Activated B cell treated with CpG ODN at 0.5 μM for 24 hours (primary cell): Measurements from ENCODE around the gene CLEC17A. TPM values are rescaled to one million over a fixed set of nuclear protein-coding genes. Genes with fewer than 3 reads are reported as not detected.
"Not testable (repeated sequence)": the region's sequence is repeated elsewhere in the genome, so short reads cannot be mapped to it uniquely, and the experiment has no call there.

Experiments
- ATAC-seq: fragments of 200-7000 bp; cut with Tn5 transposase; one replicate; pipeline ENCODE4 v1.10.0; 2021; ENCODE audit warnings: low read depth, mild to moderate bottlenecking, moderate library complexity
- CTCF ChIA-PET: fragments of 350-600 bp; sonication (Branson Sonifier 250); formaldehyde crosslinking; loops from one replicate; lab custom pipeline; 2021; ENCODE audit warnings: antibody characterized with exemption; lab: Charles Lee
- POLR2A ChIA-PET: fragments of 350-600 bp; sonication (Branson Sonifier 250); formaldehyde crosslinking; loops from one replicate; lab custom pipeline; 2021; ENCODE audit warnings: antibody characterized with exemption; lab: Charles Lee
- DNase-seq: peaks from one replicate; pipeline ENCODE4 v3.0.0; 2022
- H3K27ac Mint-ChIP-seq: one replicate; pipeline ENCODE4 v1.8.0; 2020; ENCODE audit warnings: mixed read lengths
- H3K27me3 Mint-ChIP-seq: one replicate; pipeline ENCODE4 v1.8.0; 2021; ENCODE audit warnings: mixed read lengths
- H3K36me3 Mint-ChIP-seq: one replicate; pipeline ENCODE4 v1.8.0; 2021; ENCODE audit warnings: low read depth, mixed read lengths
- H3K4me1 Mint-ChIP-seq: one replicate; pipeline ENCODE4 v1.8.0; 2021; ENCODE audit warnings: mixed read lengths
- H3K4me3 Mint-ChIP-seq: one replicate; pipeline ENCODE4 v1.8.0; 2020; ENCODE audit warnings: mild to moderate bottlenecking, mixed read lengths
- H3K9me3 Mint-ChIP-seq: one replicate; pipeline ENCODE4 v1.8.0; 2020; ENCODE audit warnings: mixed read lengths
- intact Hi-C: fragments of 100-400 bp; cut with micrococcal nuclease; formaldehyde crosslinking; loops from one replicate; pipeline ENCODE4 v1.15.1; 2024
- total RNA-seq: library from RNA; stranded (reverse); gene quantifications from 2 replicates; pipeline ENCODE4 v1.2.3, GENCODE V29; 2022
- TF ChIP-seq, protein P1 (sequence below): fragments of 200-600 bp; IDR thresholded peaks from one replicate; pipeline ENCODE4 v1.8.0; 2022; ENCODE audit warnings: antibody characterized with exemption, mild to moderate bottlenecking

The CLEC17A gene
- total RNA-seq, 1 donor from 2014 or later = 123 TPM

DNA sequence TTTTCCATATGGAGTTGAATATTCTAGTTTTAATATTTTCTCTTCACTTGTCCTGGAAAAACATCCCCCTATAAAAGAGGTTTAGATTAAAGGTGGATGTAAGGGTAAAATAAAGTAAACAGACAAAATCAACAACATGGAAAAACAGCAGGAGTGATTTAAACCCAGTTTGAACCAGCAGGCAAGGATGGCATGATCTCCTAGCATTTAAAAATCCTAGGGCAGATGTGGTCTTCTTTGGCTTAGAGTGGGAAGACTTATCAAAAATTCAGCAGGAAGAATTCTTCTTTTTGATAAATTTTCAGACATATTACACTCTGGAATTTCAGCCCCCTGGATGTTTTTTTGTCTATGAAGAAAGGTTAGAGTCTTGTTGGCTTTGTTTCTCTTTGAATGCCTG, 36.5 kb downstream of the CLEC17A start:
- CTCF ChIA-PET = no interaction called here
- no peaks in the 10 kb centered on the region for H3K27me3 Mint-ChIP-seq
- H3K27ac Mint-ChIP-seq = no peak overlapping the region
- no peak for ATAC-seq
- peaks cover 32% of the 10 kb centered on the region for H3K36me3 Mint-ChIP-seq
- peaks cover 19% of the 10 kb centered on the region for H3K4me1 Mint-ChIP-seq
- DNase-seq = no peak
- H3K9me3 Mint-ChIP-seq = peaks cover 12% of the 10 kb centered on the region
- no peak overlapping the region for H3K4me3 Mint-ChIP-seq
- TF ChIP-seq, protein P1, sequence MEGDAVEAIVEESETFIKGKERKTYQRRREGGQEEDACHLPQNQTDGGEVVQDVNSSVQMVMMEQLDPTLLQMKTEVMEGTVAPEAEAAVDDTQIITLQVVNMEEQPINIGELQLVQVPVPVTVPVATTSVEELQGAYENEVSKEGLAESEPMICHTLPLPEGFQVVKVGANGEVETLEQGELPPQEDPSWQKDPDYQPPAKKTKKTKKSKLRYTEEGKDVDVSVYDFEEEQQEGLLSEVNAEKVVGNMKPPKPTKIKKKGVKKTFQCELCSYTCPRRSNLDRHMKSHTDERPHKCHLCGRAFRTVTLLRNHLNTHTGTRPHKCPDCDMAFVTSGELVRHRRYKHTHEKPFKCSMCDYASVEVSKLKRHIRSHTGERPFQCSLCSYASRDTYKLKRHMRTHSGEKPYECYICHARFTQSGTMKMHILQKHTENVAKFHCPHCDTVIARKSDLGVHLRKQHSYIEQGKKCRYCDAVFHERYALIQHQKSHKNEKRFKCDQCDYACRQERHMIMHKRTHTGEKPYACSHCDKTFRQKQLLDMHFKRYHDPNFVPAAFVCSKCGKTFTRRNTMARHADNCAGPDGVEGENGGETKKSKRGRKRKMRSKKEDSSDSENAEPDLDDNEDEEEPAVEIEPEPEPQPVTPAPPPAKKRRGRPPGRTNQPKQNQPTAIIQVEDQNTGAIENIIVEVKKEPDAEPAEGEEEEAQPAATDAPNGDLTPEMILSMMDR = no peak
- intact Hi-C loops = no loop called here
- POLR2A ChIA-PET = interaction anchor here (0.7 to 0.8 kb wide), 2 partner anchors 17 to 24 kb away, joined by 5 to 8 read pairs; no protein-coding TSS in a partner anchor

DNA sequence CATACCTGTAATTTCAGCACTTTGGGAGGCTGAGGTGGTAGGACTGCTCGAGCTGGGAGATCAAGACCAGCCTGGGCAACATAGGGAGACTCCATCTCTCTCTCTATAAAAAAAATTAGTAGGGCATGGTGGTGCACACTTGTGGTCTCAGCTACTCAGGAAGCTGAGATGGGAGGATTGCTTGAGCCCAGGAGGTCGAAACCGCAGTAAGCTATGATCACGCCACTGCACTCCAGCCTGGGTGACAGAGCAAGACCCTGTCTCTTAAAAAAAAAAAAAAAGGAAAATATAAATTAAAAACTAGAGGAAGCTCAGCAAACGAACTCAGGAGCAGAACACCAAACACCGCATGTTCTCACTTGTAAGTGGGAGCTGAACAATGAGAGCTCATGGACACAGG, 41.6 kb downstream of the CLEC17A start:
- intact Hi-C loops, H3K27me3 Mint-ChIP-seq, H3K4me3 Mint-ChIP-seq, H3K36me3 Mint-ChIP-seq, H3K4me1 Mint-ChIP-seq, H3K9me3 Mint-ChIP-seq, DNase-seq, ATAC-seq, H3K27ac Mint-ChIP-seq: not testable (repeated sequence)
- ChIA-PET CTCF (interaction anchor here (1.0 kb wide), 1 partner anchor 62 kb away, joined by 4 read pairs; no protein-coding TSS in a partner anchor), POLR2A (interaction anchor here (0.6 to 0.9 kb wide), 3 partner anchors 11 to 47 kb away, joined by 3 to 4 read pairs (median 3); no protein-coding TSS in a partner anchor)

DNA sequence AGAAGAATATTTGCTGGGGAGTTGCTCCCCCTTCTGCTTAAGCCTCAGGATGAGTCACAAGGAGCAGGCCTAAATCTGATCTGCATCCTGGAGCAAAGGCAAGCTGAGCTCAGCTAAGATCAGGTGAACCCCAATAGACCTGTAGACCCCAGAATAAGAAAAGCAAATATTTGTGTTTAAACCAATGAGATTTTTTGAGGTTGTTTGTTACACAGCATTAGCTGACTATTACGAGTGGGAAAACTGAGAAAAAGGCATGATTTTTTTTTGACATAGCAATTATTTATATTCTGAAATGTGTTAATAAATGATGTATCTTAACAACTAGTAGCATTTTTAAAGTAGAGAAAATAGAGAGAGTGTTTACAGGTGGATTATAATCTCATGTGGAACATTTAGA, 46.7 kb downstream of the CLEC17A start:
- Mint-ChIP-seq H3K27me3 (no peaks in the 10 kb centered on the region), H3K36me3 (no peaks in the 10 kb centered on the region), H3K9me3 (peaks cover 3% of the 10 kb centered on the region), H3K4me1 (peaks cover 3% of the 10 kb centered on the region), H3K27ac (no peak overlapping the region), H3K4me3 (no peak overlapping the region)
- TF ChIP-seq, protein P1 = no peak
- DNase-seq = no peak
- POLR2A ChIA-PET = interaction anchor here (0.6 to 0.8 kb wide), 2 partner anchors 9 to 38 kb away, joined by 3 to 5 read pairs; no protein-coding TSS in a partner anchor
- ATAC-seq = no peak
- CTCF ChIA-PET = no interaction called here
- intact Hi-C loops = no loop called here

DNA sequence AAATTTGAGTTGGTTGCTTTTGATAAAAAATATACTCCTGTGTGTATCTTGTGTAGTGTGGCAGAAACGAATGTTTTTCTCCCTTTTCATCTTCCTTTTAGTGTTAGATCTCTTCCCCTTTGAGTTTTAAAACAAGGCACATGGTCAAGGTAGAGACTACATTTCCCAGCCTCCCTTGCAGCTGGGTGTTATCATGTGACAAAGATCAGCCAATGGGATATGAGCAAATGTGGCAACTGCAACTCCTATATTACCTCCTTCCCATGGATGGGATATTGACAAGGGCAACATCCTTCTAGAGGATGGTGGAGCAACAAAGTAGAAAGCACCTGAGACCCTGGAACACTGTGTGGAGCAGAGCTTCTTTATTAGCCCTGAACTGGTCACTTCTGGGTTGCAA, 49.4 kb downstream of the CLEC17A start:
- ChIA-PET CTCF (interaction anchor here (0.8 to 1.3 kb wide), 2 partner anchors 55 to 58 kb away, joined by 3 read pairs; no protein-coding TSS in a partner anchor), POLR2A (interaction anchor here (0.6 to 1.4 kb wide), 3 partner anchors 11 to 48 kb away, joined by 3 to 6 read pairs (median 3); no protein-coding TSS in a partner anchor)
- ATAC-seq (peak; percentile 71), DNase-seq (no peak)
- no peaks in the 10 kb centered on the region for H3K27me3 Mint-ChIP-seq
- TF ChIP-seq, protein P1 = no peak
- H3K4me3 Mint-ChIP-seq = no peak overlapping the region
- no peak overlapping the region for H3K27ac Mint-ChIP-seq
- H3K4me1 Mint-ChIP-seq = peaks cover 15% of the 10 kb centered on the region
- no peaks in the 10 kb centered on the region for H3K36me3 Mint-ChIP-seq
- H3K9me3 Mint-ChIP-seq = peaks cover 3% of the 10 kb centered on the region
- intact Hi-C loops = loop anchor here (2.0 kb wide), 1 partner anchor 17 kb away; no protein-coding TSS in a partner anchor

DNA sequence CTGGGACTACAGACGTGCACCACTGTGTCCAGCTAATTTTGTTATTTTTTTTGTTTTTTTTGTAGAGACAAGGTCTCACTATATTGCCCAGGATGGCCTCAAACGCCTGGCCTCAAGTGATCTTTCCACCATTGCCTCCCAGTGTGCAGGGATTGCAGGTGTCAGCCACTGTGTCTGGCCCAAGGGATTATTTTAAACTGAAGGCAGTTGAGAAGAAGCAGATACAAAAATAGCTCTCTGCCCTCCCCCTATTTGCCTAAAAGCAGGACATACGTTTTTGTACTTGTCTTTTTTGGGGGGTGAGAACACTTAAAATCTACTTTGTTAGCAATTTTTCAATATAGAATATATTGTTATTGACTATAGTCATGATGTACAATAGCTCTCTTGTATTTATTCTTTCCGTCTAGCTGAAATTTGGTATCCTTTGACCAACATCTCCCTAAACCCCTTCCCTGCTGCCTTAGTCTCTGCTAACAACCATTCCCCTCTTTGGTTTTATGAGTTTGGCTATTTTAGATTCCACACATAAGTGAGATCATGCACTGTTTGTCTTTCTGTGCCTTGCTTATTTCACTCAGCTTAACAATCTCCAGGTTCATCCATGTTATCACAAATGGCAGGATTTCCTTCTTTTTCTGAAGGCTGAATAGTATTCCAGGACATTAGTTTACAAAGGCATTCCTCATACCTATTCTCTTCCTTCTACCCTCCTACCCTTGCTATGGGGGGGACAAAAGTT, 56.8 kb downstream of the CLEC17A start:
- intact Hi-C loops = no loop called here
- no peak overlapping the region for H3K27ac Mint-ChIP-seq
- peaks cover 9% of the 10 kb centered on the region for H3K9me3 Mint-ChIP-seq
- H3K36me3 Mint-ChIP-seq = no peaks in the 10 kb centered on the region
- TF ChIP-seq, protein P1 = no peak
- DNase-seq = no peak
- H3K27me3 Mint-ChIP-seq = no peaks in the 10 kb centered on the region
- peaks cover 14% of the 10 kb centered on the region for H3K4me1 Mint-ChIP-seq
- ChIA-PET CTCF (interaction anchor here (1.8 kb wide), 1 partner anchor 47 kb away, joined by 5 read pairs; no protein-coding TSS in a partner anchor), POLR2A (interaction anchor here (0.5 to 0.7 kb wide), 2 partner anchors 12 to 1505 kb away, joined by 3 to 12 read pairs; no protein-coding TSS in a partner anchor)
- ATAC-seq = no peak
- H3K4me3 Mint-ChIP-seq = no peak overlapping the region
